ENCODE results near the gene CASD1.

The CASD1 gene

GRCh38 chr7:94513565-94513860 is 3.9 kb downstream of the CASD1 start:
- DNase-seq, result no peak

GRCh38 chr7:94514140-94514889 is 4.7 kb downstream of the CASD1 start:
- no peak for DNase-seq

GRCh38 chr7:94514917-94515316 is 5.3 kb downstream of the CASD1 start:
- DNase-seq, result no peak

DNA sequence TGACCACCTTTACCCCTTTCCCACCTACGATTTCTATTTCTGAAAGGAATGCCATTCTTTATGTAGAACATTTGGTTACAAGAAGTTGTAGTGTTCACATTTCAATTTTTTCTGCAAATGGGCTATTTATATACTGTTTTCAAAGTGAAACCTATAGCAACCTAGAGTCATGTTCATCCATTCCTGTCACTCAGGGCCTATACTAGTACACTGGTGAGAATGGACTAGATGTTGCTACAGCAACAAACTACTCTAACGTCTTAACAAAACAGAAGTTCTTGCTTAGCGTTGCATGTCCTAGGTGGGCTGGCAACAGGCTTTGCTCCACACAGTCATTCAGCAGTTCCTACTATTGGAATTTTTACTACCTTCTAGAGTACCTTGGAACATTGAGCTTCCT is 16.3 kb downstream of the CASD1 start:
- no peak for DNase-seq

- DNase-seq, result peak; percentile 75
These were observed 19.9 kb downstream of the CASD1 start for GRCh38 chr7:94529516-94529915.

DNA sequence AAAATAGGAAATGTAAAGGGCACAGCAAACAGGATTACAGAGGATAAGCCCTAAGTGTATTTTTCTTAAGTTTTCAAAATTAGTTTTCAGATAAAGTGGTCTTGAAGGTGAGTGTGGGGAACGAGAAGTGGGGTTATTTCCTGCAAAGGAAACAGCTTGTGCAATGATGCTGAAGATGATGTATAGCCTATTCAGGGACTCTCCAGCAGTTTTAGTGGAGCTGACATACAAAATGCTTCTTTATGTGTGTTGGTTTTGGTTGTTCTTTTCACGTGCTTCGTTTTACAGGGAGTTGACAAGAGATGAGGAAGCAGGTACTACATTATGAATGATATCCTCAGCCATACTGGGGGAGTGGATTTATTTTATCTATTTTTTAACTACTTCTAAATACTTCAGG is 20.5 kb downstream of the CASD1 start:
- DNase-seq, result no peak

- DNase-seq, result no peak
These were observed 23.1 kb downstream of the CASD1 start for GRCh38 chr7:94532676-94533075.

DNA sequence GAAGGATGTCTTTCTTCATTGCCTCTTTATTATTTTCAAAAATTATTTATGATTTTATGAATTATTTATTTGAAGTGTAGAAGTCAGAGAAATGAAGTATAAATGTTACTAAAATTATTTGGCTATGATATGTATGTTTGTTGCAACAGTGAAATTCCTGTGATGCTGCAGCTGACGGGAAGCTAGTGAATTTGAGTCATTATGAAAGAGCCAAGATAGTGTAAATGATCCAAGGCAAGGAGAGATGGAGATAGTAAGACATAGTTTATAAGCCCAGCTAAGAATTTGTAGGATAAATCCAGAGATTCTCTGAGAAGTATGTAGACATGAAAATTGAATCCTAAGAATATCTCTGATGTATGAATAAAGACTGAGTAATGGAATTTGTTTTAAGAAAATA is 30.8 kb downstream of the CASD1 start:
- DNase-seq, result no peak

DNA sequence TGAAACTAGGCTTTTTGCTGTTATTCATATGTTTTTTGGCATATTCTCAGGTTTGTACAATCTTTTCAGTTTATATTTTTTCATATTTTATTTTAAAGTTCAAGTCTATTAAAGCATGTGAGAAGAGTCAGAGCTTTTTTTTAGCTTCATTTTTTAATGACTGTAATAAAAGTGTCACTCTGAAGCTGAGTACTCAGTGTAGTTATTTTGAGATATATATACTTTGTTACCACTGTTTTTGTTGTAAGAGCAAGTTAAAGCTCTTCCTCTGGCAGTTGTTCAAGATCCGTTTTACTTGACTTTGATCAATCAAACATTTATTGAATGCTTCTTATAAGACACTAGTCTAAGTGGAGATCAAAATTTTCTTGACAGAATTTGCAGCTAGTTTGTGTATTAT is 37.5 kb downstream of the CASD1 start:
- DNase-seq, result peak; percentile 5

GRCh38 chr7:94556028-94556427 is 46.4 kb downstream of the CASD1 start:
- no peak for DNase-seq

- DNase-seq, result no peak
These were observed 47.6 kb downstream of the CASD1 start for GRCh38 chr7:94557215-94557614.

DNA sequence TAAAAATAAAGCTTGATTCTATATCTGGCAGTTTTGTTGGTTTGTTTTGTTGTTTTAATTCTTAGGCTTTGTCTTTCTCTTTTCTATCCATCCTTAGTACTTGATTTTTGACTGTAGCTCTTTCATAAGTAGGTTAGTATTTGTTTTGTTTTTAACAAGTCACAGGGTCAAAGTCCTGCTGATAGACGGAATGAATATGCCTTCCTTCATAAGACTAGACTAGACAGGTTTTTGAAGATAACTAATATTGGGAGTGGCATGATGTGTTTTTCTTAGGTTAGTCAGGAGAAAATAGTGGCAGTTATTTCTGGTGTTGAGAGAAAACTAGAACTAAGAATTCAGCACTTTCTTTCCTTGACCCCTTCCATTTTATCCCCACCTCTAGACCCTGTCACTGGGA is 50.4 kb downstream of the CASD1 start:
- DNase-seq, result no peak

GRCh38 chr7:94561841-94562514 is 52.4 kb downstream of the CASD1 start:
- peak; percentile 60 for DNase-seq

DNA sequence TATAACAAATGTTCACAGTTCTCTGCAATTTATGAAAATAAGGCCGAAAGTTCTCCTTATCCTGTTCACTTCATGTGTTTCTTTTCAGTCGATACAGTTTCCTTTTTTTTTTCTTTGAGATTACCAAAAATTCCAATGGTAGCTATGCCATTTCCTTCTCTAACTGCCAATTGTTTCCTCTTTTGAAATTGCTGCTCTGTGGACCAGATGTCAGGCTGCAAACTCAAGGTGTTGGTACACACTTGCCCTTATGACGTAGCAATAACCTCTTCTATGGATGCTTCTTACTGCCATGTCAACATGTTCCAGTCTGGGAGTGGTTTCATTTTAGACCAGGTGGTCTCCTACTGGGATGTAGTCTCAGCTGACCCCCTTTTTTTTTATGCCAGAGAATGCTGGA is 52.9 kb downstream of the CASD1 start:
- peak; percentile 21 for DNase-seq

DNA sequence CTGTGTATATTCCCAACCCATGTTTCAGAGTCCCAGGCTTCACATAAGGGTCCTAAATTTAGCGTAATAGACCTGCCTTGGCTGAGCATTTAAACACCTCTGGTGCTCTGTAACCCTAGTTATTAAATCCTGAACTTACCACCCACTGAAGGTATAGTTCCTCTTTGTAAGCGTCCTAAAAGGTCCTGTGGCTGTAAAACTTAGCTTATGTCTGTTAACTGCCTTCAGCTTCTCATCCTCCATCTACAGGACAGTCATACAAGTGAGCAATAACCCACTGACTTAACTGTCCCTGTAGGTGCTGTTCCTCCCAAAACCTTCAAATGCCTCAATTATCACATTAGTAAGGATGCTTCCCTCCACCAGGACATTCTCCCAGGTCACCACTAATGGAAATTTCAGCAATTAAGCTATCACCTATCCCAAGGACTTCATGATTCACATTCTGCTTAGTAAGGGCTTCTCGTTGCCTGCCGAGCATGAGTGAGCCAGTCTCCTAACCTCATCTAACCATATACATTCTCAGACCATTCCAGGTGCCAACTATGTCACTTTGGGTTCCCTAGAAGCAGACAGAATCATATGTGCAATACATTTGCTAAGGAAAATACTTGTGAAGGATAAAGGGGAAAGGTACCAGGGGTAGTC is 55.8 kb downstream of the CASD1 start:
- DNase-seq, result no peak

DNA sequence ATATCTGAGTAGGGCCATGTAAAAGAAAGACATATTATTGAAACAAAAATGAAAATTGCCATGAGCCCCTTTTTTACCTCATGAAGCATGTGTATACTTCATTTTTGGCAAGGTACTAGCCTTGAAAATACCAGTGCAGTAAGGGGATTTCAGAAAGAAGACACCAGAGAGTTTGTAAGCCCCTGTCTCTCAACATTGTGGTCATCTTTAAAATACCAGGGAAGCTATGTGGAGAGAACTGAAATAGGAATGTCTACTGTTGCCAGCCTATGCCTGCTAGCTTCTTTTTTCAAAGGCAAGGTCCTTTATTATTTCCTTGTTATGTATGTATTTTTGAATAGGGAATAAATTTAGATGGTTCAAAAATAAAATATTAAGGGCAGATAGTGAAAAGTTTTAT is 57.8 kb downstream of the CASD1 start:
- no peak for DNase-seq

DNA sequence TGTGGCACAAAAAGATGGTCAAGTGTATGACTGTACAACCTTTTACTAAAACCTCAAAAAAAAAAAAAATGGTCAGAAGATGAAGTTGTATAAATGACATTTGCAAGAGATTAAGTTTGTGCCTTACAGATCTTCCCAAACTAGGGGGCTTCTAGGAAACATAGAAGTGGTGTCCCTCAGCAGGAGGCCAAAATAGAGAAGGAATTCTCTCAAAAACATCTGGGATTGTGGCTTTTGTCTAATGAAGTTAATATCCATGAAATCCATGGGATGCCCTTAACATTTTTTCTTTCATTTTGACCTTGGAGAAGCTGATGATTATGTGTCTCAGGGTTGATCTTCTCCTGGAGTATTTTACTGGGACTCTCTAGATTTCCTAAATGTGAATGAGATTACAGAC is 62.2 kb downstream of the CASD1 start:
- no peak for DNase-seq

DNA sequence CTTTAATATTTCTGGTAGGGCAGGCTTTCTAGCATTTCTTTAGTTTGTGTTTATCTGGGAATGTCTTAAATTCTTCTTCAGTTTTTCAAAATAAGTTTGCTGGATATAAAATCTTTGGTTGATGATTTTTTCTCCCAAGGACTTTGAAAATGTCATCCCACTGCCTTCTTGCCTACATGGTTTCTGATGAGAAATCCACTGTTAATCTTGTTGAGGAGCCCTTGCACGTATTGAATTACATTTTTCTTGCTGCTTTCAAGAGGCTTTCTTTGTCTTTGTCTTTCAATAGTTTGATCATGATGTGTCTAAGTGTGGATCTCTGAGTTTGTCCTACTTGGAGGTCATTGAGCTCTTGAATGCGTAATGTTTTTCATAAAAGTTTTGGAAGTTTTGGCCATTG is 66.0 kb downstream of the CASD1 start:
- no peak for DNase-seq

- DNase-seq, result no peak
These were observed 66.7 kb downstream of the CASD1 start for GRCh38 chr7:94576316-94576715.

DNA sequence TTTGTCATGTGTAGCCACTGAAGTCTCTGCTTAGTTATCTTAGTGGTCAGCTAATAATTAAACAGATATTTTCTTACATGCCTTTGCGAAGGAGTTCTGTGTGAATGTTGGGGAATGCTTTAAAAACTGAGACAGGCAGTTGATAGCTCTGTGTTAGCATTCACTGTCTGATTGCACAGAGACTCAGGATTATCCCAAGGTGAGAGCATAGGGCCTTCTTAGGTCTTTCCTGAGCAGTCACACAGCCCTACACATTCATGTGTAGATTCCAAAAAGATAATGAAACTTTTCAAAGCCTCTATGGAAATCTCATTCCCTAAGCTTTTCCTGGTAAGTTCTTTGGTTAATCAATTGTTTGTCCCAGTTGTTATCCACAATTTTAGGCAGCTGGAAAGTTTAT is 67.7 kb downstream of the CASD1 start:
- DNase-seq, result no peak

DNA sequence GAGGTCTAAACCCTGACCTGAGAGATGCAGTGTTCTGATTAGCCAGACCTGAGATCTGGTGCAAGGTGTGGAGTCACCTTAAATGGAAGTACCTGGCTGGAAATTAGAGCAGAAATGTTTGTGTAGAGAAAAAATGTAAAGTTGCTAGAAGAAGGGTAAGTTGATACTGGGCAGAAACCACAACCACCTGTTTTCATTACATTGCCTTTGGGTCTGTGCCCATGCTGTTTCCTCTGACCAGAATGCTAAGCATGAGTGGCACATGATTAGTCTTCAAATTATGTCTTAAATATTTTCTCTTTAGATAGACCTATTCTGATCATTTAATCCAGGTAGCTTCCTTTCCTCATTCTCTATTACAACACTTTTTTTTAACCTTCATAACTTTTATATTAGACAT is 69.0 kb downstream of the CASD1 start:
- DNase-seq, result no peak

DNA sequence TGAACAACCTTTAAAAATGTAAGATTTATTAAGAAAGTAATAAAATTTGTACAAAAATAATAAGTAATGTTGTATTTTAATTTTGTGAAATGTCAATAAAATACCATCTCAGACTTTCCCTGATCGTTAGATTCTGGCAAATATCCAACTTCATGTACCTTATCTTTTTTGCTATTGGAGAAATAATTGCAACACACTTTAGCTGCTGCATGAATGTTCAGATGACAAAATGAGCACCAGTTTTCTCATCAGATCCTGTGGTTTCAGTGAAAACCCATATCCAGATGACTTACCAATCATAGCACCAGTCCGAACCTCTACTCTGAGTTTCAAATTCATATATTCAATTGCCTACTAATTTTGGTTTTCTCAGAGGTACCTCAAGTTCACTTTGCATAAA is 69.9 kb downstream of the CASD1 start:
- no peak for DNase-seq

DNA sequence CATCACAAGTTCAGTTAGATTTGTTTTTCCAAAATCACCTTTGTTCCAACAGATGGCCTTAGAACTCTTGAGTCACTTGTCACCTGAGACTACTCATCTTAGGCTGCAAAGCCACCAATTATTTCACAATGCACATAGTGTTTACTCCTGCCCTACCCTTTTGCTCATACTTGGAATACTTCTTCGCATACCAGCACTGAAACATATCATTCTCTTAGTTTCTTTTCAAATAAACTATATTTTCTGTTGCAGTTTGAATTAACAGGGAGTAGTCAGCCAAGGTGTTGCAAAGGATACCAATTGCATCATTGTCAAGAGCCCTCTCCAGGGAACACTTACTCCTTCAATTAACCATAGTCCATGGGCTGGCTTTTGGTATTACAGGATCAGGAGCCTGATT is 71.0 kb downstream of the CASD1 start:
- peak; percentile 42 for DNase-seq

- no peak for DNase-seq
These were observed 74.5 kb downstream of the CASD1 start for GRCh38 chr7:94584113-94584512.

DNA sequence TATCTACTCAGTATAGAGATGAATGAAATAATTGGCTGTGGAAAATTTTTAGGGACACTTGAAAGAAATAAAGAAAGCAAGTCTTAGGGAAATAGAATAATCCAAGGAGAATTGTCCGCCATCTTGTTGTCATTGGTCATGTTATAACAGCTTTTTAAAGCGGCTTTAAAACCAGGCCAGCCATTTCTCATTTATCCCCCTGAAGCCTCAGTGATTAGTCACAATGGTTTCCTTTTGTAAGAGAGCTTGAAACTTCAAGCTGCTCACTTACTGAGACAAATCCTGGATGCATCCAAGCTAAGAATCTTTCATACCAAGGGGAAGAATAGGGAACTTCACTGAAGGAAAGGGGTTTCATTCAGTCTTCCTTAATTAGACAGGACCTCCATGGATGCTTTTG is 78.5 kb downstream of the CASD1 start:
- DNase-seq, result no peak
